ENCODE data around the gene STX2.

GRCh38 chr12:130860311-130860710 lies 21.3 kb upstream of the STX2 start:
- TF ChIP-seq EZH2phosphoT487 (IDR thresholded peaks at IDR 0.05; ENCODE audit: borderline replicate concordance, low read length) (no peak), CTCF (IDR thresholded peaks at IDR 0.05; ENCODE audit: low read depth, low read length, poor library complexity, severe bottlenecking) (no peak)

Data from DOHH2 (cell line).